IPS-18a (cell line): ENCODE data around the gene GRM7.

Experiments used
- H3K27ac ChIP-seq: one replicate; pipeline ENCODE4 v1.5.1; 2013; ENCODE audit warnings: low read length
- H3K27me3 ChIP-seq: one replicate; pipeline ENCODE4 v1.6.1; 2013; ENCODE audit warnings: mild to moderate bottlenecking, low read length; ENCODE audit not compliant: control insufficient read depth, insufficient read depth
- H3K36me3 ChIP-seq: one replicate; pipeline ENCODE4 v1.6.1; 2013; ENCODE audit warnings: low read depth, low read length; ENCODE audit not compliant: control insufficient read depth
- H3K4me1 ChIP-seq: one replicate; pipeline ENCODE4 v1.6.1; 2013; ENCODE audit warnings: low read depth, low read length; ENCODE audit not compliant: control insufficient read depth
- H3K4me3 ChIP-seq: one replicate; pipeline ENCODE4 v1.5.1; 2013; ENCODE audit warnings: low read length
- H3K9ac ChIP-seq: one replicate; pipeline ENCODE4 v1.6.1; 2013; ENCODE audit warnings: mild to moderate bottlenecking, low read length, moderate library complexity
- H3K9me3 ChIP-seq: one replicate; pipeline ENCODE4 v1.6.1; 2013; ENCODE audit warnings: low read depth, low read length; ENCODE audit not compliant: control insufficient read depth

GRM7 gene

DNA sequence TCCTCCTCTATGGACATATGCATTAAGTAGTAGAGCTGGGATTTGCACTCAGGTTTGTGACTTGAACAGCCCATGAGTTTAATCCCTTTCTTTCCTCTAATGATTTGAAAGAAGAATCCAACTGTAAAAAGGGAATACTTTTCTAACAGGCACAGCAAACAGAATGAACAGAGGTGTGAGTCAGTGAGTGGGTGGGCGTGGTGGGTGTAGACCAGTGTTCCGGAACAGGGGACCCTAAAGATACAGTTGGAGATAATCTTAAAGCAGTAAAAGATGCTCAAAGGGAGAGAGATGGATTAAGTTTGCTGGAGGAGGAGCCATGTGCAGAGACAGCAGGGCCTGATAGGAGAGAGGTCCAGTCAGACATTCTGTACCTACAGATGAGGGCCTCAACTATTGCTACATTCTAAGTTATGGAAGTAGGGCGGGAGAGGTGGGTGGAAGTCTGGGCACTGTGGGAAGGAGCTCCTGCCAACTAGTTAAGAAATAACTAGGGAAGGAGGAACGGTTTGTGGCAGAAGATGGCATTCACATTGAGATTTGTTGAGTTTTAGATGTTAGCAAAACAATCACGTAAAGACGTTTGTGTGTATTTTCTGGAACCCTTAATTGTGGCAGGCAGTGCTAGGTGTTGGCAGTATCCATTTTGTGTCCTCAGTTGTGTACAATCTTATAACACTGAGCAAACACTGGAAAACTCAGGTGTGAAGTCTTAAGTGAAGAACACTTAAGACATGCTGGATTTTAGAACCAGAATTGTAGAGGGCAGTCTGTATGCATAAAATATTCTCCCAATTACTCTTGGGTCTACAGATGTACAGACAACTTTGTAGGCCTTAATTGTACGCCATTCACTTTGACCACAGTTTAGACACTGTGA, 511.0 kb downstream of the GRM7 start:
- H3K9me3 ChIP-seq, result no peaks in the 10 kb centered on the region
- H3K27ac ChIP-seq, result no peak overlapping the region

DNA sequence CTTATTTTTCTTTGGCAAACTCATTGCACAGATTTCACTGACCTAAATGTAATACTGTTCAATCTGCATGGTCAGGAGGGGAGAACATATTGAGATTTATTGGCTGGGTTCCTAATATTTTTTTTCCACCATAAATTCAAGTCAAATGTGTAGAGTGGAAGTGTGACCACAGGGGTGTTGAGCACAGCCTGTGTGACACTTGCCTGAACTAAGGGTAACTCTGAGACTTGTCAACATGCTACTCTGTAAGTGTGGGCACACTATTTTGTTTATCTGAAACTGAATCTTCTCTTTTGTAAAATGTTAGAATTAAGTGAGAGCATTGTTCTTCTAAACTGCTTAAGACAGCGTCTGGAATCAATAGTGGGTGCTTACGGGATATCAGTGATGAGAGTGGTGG, 516.2 kb downstream of the GRM7 start:
- Histone ChIP-seq H3K36me3 (no peaks in the 10 kb centered on the region), H3K27ac (no peak overlapping the region), H3K9ac (no peak overlapping the region), H3K4me1 (no peaks in the 10 kb centered on the region), H3K27me3 (no peaks in the 10 kb centered on the region), H3K9me3 (no peaks in the 10 kb centered on the region), H3K4me3 (no peak overlapping the region)

More for the DNA sequence above, 511.0 kb downstream of the GRM7 start:
- H3K27me3 ChIP-seq, result no peaks in the 10 kb centered on the region
- no peaks in the 10 kb centered on the region for H3K36me3 ChIP-seq
- H3K4me3 ChIP-seq, result no peak overlapping the region
- no peak overlapping the region for H3K9ac ChIP-seq
- H3K4me1 ChIP-seq, result no peaks in the 10 kb centered on the region

DNA sequence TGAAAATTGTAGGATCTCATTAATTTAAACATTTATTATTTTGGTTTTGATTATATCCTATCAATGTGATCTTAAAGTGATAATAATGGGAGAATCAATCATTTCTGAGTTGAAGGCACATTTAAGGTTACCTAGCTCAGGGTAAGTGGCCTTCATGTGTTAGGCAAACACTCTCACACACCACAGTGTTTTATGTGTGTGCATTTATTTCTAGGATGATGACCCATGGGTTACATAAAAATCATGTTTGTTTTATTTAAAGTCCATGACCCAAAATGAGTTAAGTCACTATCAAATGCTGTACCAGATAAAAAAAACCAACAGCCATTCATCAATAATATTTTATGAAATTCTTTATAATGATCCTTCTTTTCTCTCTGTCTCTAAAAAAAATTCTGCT, 520.8 kb downstream of the GRM7 start:
- no peaks in the 10 kb centered on the region for H3K4me1 ChIP-seq
- H3K27ac ChIP-seq, result no peak overlapping the region
- H3K4me3 ChIP-seq, result no peak overlapping the region
- no peak overlapping the region for H3K9ac ChIP-seq
- no peaks in the 10 kb centered on the region for H3K9me3 ChIP-seq
- no peaks in the 10 kb centered on the region for H3K27me3 ChIP-seq
- H3K36me3 ChIP-seq, result no peaks in the 10 kb centered on the region

DNA sequence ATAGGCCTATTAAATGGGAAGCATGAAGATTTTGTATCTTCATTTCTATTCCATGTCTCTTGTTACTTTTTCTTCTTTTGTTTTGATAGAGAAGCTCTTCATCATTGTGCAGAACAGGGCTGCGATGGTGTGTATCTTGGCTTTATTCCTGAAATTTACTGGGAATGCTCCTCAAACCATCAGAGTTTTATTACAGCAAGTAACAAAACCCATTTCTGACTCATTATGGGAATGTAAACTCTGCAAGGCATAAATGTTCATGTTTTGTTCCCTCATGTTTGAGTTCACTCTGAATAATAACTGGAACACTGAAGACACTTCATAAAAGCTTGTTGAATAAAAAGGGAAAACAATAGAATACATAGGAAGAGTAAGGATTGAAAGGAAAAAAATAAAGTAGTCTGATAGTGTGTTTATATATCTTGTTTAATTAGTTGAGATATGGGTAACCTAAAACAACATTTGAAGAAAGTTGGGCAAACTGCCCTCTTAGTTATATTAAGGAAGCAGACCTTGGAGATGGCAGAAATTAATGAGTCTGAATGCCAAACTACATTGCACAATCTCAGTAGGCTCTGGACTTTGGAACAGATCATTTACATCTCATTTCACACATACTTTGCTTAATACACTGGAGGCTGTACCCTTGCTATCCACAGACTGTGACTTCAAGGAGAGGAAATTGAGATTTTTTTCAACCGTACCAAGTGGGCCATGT, 521.5 kb downstream of the GRM7 start:
- no peaks in the 10 kb centered on the region for H3K9me3 ChIP-seq
- H3K9ac ChIP-seq, result no peak overlapping the region
- H3K27me3 ChIP-seq, result no peaks in the 10 kb centered on the region
- no peak overlapping the region for H3K4me3 ChIP-seq
- no peaks in the 10 kb centered on the region for H3K36me3 ChIP-seq
- H3K4me1 ChIP-seq, result no peaks in the 10 kb centered on the region
- no peak overlapping the region for H3K27ac ChIP-seq

DNA sequence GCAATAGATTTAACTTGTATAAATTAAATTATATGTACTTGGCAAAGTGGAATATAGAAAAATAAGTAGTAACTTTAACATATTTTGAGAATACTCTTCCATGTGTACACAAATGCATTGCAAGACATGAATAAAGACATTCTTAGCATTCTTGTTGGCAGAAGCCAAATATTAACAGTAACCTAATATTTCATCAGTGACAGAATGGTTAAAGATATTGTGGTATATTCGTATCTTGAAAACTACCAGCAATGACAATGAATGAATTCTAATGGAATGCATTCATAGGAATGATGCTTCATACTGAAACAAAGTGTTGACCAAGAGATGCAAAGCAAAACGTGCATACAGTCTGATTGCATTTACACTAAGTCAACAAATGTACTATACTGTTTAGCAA, 524.7 kb downstream of the GRM7 start:
- H3K27ac ChIP-seq, result no peak overlapping the region
- H3K4me1 ChIP-seq, result no peaks in the 10 kb centered on the region
- H3K9ac ChIP-seq, result no peak overlapping the region
- no peaks in the 10 kb centered on the region for H3K27me3 ChIP-seq
- H3K36me3 ChIP-seq, result no peaks in the 10 kb centered on the region
- no peak overlapping the region for H3K4me3 ChIP-seq
- H3K9me3 ChIP-seq, result no peaks in the 10 kb centered on the region

DNA sequence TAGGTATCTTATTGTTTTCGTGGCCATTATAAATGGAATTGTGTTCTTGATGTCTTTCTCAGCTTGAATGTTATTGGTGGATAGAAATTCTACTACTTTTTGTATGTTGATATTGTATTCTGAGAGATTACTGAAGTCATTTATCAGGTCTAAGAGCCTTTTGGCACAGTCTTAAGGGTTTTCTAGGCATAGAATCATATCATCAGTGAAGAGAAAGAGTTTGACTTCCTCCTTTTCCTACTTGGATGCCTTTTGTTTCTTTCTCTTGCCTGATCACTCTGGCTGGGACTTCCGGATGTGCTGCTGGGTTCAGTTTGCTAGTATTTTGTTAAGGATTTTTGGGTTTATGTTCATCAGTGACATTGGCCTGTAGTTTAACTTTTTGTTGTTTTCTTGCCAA, 527.1 kb downstream of the GRM7 start:
- no peak overlapping the region for H3K9ac ChIP-seq
- H3K27me3 ChIP-seq, result no peaks in the 10 kb centered on the region
- no peaks in the 10 kb centered on the region for H3K36me3 ChIP-seq
- H3K9me3 ChIP-seq, result no peaks in the 10 kb centered on the region
- H3K4me3 ChIP-seq, result no peak overlapping the region
- no peaks in the 10 kb centered on the region for H3K4me1 ChIP-seq
- no peak overlapping the region for H3K27ac ChIP-seq

DNA sequence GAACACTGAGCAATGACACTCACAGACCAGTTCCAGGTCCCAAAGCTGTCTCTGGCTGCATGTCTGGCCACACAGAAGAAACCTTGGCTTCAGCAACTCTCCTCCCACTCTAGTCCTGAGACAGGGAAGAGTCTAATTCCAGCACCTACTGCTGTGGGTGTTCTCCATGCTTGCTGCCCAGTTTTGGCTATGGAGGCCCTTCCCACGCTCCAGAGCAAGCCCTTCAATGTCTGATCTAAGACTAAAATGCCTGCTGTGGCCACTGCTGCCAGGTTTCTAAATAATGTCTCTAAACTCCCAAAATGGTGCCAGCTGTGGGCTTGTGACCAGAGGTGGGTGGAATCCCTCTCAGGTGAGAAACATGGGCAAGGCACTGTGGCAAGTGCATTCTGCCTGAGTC, 531.3 kb downstream of the GRM7 start:
- no peak overlapping the region for H3K4me3 ChIP-seq
- no peaks in the 10 kb centered on the region for H3K4me1 ChIP-seq
- H3K27me3 ChIP-seq, result no peaks in the 10 kb centered on the region
- H3K9ac ChIP-seq, result no peak overlapping the region
- no peaks in the 10 kb centered on the region for H3K9me3 ChIP-seq
- no peaks in the 10 kb centered on the region for H3K36me3 ChIP-seq
- no peak overlapping the region for H3K27ac ChIP-seq

DNA sequence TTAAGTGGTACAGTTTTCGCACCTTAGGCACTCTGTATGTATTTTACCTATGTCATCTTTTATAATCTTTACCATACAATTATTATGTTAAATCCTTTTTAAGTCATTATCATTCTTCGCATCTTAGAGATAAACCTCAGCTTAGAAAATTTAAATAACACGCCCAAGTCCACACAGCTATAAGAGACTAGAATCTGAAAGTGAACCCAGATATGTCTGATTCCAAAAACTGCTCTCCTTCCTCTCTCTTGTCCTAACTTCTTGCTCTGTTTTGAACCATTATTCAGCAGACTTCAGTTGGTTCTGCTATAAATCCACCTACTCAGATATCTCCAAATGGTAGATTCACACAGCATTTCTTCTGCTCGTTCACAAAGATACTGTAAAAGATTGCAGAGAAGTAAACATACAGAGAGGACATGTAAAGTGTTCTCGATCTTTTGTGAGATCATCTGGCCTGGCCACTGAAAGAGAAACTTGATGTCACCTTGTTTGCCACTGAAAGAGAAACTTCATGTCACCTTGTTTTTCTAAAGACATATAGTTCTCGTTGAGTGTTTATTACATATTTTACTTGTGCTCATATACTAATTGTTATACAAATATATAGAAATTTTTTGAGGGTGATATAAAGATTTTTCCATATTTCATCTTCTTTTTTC, 533.2 kb downstream of the GRM7 start:
- H3K4me3 ChIP-seq, result no peak overlapping the region
- no peak overlapping the region for H3K27ac ChIP-seq
- no peaks in the 10 kb centered on the region for H3K27me3 ChIP-seq
- H3K36me3 ChIP-seq, result no peaks in the 10 kb centered on the region
- no peaks in the 10 kb centered on the region for H3K4me1 ChIP-seq
- H3K9ac ChIP-seq, result no peak overlapping the region
- no peaks in the 10 kb centered on the region for H3K9me3 ChIP-seq

DNA sequence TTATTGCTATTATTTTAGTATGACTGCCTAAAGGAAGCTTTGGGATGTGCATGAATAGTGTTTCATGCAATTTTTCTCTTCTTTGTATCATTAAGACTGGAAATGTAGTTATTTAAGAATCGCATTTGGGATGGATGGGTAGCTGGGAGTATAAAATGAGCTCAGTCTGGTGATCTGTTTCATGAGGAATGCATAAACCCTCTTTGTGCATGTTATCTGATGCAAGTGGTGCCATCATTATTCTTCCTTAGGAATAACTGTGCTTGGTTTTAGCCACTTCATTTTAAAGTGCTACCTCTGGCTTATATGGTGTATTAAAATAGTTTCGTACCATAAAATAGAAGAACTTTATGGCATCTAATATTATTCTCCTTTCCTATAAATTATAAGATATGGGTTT, 535.6 kb downstream of the GRM7 start:
- Histone ChIP-seq H3K36me3 (no peaks in the 10 kb centered on the region), H3K4me3 (no peak overlapping the region), H3K4me1 (no peaks in the 10 kb centered on the region), H3K27ac (no peak overlapping the region), H3K27me3 (no peaks in the 10 kb centered on the region), H3K9me3 (no peaks in the 10 kb centered on the region), H3K9ac (no peak overlapping the region)

DNA sequence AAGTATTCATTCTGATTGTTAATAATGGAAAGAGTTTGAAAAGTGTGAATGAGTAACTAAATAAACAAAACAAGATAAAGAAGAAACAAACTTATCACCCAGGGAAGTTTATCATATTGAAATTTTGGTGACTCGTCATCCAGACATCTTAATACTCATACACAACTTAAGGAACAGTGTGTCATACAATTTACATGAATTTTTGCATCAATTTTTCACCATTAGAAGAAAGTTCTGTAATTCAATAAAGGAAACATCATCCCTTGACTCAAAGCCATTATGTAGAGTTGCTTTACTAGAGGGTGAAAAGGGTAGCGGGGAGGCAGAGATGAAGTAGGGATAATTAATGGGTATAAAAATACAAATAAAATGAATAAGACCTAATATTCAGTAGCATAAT, 536.2 kb downstream of the GRM7 start:
- no peak overlapping the region for H3K9ac ChIP-seq
- H3K9me3 ChIP-seq, result no peaks in the 10 kb centered on the region

DNA sequence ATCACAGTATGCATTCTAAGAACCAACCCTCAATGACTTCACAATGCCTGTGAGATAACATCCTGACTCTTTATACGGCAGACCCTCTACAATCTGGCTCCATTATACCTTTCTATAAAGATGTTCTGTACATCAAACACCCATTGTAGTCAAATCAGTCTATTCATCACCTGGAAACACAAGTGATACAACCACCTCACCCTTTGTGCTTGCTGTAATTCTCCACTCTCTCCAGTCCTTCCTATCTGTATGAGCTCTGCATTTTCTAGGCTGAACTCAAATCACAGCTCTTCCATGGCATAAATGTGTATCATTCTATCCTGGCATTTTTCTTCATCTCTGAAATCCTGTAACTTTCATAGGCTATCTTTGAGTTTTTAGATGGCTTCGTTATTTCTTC, 539.4 kb downstream of the GRM7 start:
- Histone ChIP-seq H3K9ac (no peak overlapping the region), H3K9me3 (no peaks in the 10 kb centered on the region), H3K4me1 (no peaks in the 10 kb centered on the region), H3K27me3 (no peaks in the 10 kb centered on the region), H3K4me3 (no peak overlapping the region), H3K36me3 (no peaks in the 10 kb centered on the region), H3K27ac (no peak overlapping the region)

More for the DNA sequence above, 536.2 kb downstream of the GRM7 start:
- Histone ChIP-seq H3K27ac (no peak overlapping the region), H3K4me1 (no peaks in the 10 kb centered on the region), H3K27me3 (no peaks in the 10 kb centered on the region), H3K4me3 (no peak overlapping the region), H3K36me3 (no peaks in the 10 kb centered on the region)
